Neutrophil (primary cell): ENCODE results near the gene ANKRD11.

Source experiments
- H3K27ac ChIP-seq: fragments of 200-600 bp; sonication (generic); 2 replicates; pipeline ENCODE4 v1.5.1; 2016; ENCODE audit warnings: mild to moderate bottlenecking, moderate library complexity
- H3K27me3 ChIP-seq: fragments of 200-600 bp; sonication (generic); 2 replicates; pipeline ENCODE4 v1.6.0; 2016; ENCODE audit warnings: mild to moderate bottlenecking
- H3K36me3 ChIP-seq: fragments of 200-600 bp; sonication (generic); 2 replicates; pipeline ENCODE4 v1.5.1; 2017
- H3K4me1 ChIP-seq, 2 experiments: fragments of 200-600 bp in 1 of 2; sonication (generic) in 1 of 2; 1 replicate in 1 of 2; 2 replicates in 1 of 2; pipeline versions ENCODE4 v1.5.1 to v1.6.1; 2013 to 2016; ENCODE audit warnings: low read depth in 1 of 2, low read length in 1 of 2, mild to moderate bottlenecking in 1 of 2, moderate library complexity in 1 of 2; ENCODE audit not compliant: control insufficient read depth in 1 of 2, insufficient read depth in 1 of 2
- H3K4me3 ChIP-seq, 2 experiments: fragments of 200-600 bp in 1 of 2; sonication (generic) in 1 of 2; 1 replicate in 1 of 2; 2 replicates in 1 of 2; pipeline ENCODE4 v1.5.1; 2013 to 2016; ENCODE audit warnings: low read depth in 1 of 2, low read length in 1 of 2, mild to moderate bottlenecking in 1 of 2, moderate library complexity in 1 of 2
- H3K9me3 ChIP-seq: fragments of 200-600 bp; sonication (generic); 2 replicates; pipeline ENCODE4 v1.5.1; 2016
- TF ChIP-seq, protein P1 (sequence below): fragments of 200-600 bp; sonication (generic); IDR thresholded peaks from 2 replicates; pipeline ENCODE4 v1.5.1; 2016; ENCODE audit warnings: antibody characterized with exemption

ANKRD11 gene

DNA sequence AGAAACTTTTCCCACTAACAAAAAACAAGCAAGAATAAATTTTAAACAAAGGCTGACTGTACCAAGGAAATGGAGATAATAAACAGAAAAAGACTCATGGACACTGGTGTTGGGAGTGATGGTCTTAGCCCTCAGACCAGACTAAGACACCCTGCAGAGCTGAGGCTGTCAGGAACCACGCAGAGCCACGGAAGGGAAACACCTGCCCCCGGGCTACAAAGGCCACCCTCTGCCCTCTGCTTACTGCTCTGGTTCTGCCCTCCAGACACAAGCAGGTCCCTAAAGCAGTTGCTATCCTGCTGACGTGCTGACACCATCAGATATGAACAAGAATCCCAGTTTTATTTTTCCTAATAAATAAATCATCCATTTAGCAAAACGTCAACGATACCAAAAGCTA lies 80.0 kb downstream of the ANKRD11 start:
- H3K27ac ChIP-seq = peak overlapping the region; percentile 85
- no peaks in the 10 kb centered on the region for H3K27me3 ChIP-seq
- H3K36me3 ChIP-seq = no peaks in the 10 kb centered on the region
- H3K4me1 ChIP-seq = peaks cover 61 to 62% of the 10 kb centered on the region in 2 experiments
- no peaks in the 10 kb centered on the region for H3K9me3 ChIP-seq
- no peak overlapping the region for H3K4me3 ChIP-seq
- TF ChIP-seq, protein P1, sequence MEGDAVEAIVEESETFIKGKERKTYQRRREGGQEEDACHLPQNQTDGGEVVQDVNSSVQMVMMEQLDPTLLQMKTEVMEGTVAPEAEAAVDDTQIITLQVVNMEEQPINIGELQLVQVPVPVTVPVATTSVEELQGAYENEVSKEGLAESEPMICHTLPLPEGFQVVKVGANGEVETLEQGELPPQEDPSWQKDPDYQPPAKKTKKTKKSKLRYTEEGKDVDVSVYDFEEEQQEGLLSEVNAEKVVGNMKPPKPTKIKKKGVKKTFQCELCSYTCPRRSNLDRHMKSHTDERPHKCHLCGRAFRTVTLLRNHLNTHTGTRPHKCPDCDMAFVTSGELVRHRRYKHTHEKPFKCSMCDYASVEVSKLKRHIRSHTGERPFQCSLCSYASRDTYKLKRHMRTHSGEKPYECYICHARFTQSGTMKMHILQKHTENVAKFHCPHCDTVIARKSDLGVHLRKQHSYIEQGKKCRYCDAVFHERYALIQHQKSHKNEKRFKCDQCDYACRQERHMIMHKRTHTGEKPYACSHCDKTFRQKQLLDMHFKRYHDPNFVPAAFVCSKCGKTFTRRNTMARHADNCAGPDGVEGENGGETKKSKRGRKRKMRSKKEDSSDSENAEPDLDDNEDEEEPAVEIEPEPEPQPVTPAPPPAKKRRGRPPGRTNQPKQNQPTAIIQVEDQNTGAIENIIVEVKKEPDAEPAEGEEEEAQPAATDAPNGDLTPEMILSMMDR = no peak

DNA sequence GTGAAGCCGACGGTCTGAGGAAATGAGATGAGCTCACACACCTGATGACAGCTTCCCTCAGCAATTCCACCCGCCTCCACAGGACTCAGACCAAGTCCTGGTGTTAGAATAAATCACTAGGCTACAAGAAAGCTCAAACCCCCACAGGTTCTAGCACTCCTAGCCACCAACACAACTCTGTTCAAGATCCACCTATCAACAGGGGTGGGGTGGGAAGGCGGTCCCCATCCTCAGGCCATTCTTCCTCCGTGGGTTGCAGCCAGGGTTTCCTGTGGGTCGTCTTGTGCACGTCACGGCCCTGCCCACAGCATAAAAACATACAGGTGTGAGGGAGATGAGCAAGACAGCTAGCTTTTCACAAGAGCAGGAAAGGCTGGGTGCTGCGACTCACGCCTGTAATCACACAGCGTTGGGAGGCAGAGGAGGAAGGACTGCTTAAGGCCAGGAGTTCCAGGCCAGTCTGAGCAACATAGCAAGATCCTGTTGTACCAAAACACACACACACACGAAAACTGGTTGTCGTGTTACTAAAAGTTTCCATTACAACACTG lies 81.1 kb downstream of the ANKRD11 start:
- Histone ChIP-seq H3K36me3 (no peaks in the 10 kb centered on the region), H3K9me3 (no peaks in the 10 kb centered on the region), H3K4me3 (no peak overlapping the region), H3K4me1 (peaks cover 66 to 67% of the 10 kb centered on the region in 2 experiments), H3K27me3 (no peaks in the 10 kb centered on the region), H3K27ac (peak overlapping the region; percentile 85)
- TF ChIP-seq, protein P1 = no peak

DNA sequence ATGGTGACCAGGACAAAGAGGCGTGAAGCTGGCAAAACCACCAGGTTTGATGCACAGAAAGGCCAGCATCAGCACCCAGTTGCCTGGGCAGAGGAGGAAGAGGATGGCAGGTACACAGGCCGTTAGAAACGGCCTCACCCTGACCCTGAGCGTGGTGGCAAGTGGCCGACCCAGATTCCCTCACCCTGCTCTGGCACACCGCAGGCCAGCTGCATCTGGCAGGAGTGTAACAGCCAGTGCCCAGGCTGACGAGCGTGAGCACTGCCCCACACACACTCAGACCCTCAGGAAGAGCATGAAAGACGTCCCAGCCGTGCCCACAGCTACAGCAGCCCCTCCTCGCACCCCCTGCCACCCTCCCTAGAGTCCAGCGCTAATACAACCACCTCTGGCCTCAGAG lies 82.0 kb downstream of the ANKRD11 start:
- Histone ChIP-seq H3K27ac (peak overlapping the region; percentile 85), H3K36me3 (no peaks in the 10 kb centered on the region), H3K9me3 (no peaks in the 10 kb centered on the region), H3K4me1 (peaks cover 74% of the 10 kb centered on the region in 2 experiments), H3K27me3 (no peaks in the 10 kb centered on the region), H3K4me3 (no peak overlapping the region)
- TF ChIP-seq, protein P1 = no peak

DNA sequence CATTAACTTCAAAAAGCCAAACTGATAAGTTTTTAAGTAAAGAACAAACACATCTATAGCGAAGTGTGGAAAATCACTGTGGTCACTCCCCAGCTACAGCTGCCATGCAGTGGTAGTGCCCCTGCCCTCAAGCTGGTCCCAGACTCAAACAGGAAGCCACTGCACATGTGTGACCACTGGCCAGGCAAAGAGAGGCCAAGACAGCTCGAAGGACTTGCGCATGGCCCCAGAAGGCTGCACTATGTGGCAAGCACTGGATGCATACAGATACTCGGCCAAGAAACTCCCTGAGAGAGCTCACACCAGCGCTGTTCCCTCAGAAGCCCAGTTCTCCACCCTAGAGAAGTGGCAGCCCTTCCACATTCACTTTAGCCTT lies 82.4 kb downstream of the ANKRD11 start:
- H3K9me3 ChIP-seq = no peaks in the 10 kb centered on the region
- peaks cover 77 to 78% of the 10 kb centered on the region in 2 experiments for H3K4me1 ChIP-seq
- TF ChIP-seq, protein P1 = no peak
- no peak overlapping the region for H3K4me3 ChIP-seq
- H3K36me3 ChIP-seq = no peaks in the 10 kb centered on the region
- no peaks in the 10 kb centered on the region for H3K27me3 ChIP-seq
- H3K27ac ChIP-seq = peak overlapping the region; percentile 85

DNA sequence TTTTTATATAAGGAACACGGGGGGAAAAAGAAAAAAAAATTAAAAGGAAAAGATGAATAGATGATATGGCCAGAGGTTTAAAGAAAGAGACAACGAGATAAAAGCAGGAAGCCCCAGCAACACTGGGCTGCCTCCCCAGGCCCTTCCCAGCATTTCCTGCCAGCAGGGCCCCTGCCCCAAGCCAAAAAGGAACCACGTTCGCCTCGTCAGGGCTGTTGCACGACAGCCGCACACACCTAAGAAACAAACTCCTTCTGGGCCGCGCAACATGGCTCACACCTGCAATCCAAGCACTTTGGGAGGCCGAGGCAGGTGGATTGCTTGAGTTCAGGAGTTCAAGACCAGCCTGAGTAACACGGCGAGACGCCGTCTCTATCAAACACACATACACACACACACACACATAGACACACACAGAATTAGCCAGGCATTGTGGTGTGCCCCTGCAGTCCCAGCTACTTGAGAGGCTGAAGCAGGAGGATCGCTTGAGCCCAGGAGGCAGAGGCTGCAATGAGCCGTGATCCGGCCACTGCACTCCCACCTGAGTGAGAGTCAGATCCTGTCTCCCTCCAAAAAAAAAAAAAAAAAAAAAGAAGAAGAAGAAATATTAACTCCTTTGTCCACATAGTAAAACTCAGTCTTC lies 83.0 kb downstream of the ANKRD11 start:
- H3K36me3 ChIP-seq = no peaks in the 10 kb centered on the region
- TF ChIP-seq, protein P1 = no peak
- H3K4me3 ChIP-seq = peak overlapping the region; percentile 27 to 35
- H3K27me3 ChIP-seq = no peaks in the 10 kb centered on the region
- peak overlapping the region; percentile 85 for H3K27ac ChIP-seq
- H3K9me3 ChIP-seq = no peaks in the 10 kb centered on the region
- H3K4me1 ChIP-seq = peaks cover 77 to 84% of the 10 kb centered on the region in 2 experiments
